ENCODE data around the gene PRICKLE2. TPM values are rescaled to one million over a fixed set of nuclear protein-coding genes. Genes with fewer than 3 reads are reported as not detected.

Gene PRICKLE2
- total RNA-seq, 1 experiment from 2014 or later = 3.2 TPM

GRCh38 chr3:64082961-64083541, 142.2 kb downstream of the PRICKLE2 start:
- Histone ChIP-seq H3K27ac (ENCODE audit: insufficient read length, low read depth, low read length) (no peak overlapping the region), H3K23ac (ENCODE audit: insufficient read length, low read depth, low read length) (no peak overlapping the region), H3K23me2 (ENCODE audit: insufficient read length, low read depth, low read length, poor library complexity, severe bottlenecking) (no peaks in the 10 kb centered on the region), H3K9me3 (ENCODE audit: control insufficient read depth, low read depth, low read length) (no peaks in the 10 kb centered on the region), H2AK5ac (ENCODE audit: insufficient read length, low read length) (no peak overlapping the region), H3K4me1 (ENCODE audit: insufficient read depth, low read length) (peaks cover 15% of the 10 kb centered on the region), H3K27me3 (ENCODE audit: insufficient read depth, low read length) (no peaks in the 10 kb centered on the region), H3K79me2 (ENCODE audit: insufficient read depth, low read length) (no peaks in the 10 kb centered on the region), H2BK120ac (ENCODE audit: low read depth, low read length, poor library complexity, severe bottlenecking) (no peak overlapping the region), H3K4me2 (ENCODE audit: insufficient read depth, insufficient read length, low read length) (no peak overlapping the region), H2BK5ac (ENCODE audit: insufficient read length, low read length) (no peak overlapping the region), H2BK15ac (ENCODE audit: low read depth, low read length) (no peak overlapping the region), H4K5ac (ENCODE audit: insufficient read length, low read depth, low read length) (no peak overlapping the region), H4K20me1 (ENCODE audit: control insufficient read depth, insufficient read depth, insufficient read length) (no peaks in the 10 kb centered on the region), H2BK20ac (ENCODE audit: low read depth, low read length, poor library complexity, severe bottlenecking) (no peak overlapping the region), H3K14ac (ENCODE audit: insufficient read depth, low read length) (no peak overlapping the region), H3K56ac (ENCODE audit: insufficient read length, low read depth, low read length) (no peak overlapping the region), H3K79me1 (ENCODE audit: insufficient read depth, low read depth, low read length, poor library complexity, severe bottlenecking) (no peaks in the 10 kb centered on the region), H3T11ph (ENCODE audit: low read length) (no peak overlapping the region), H4K8ac (replicated peaks; ENCODE audit: insufficient read length, low read depth, low read length) (no peak overlapping the region), H3K9ac (ENCODE audit: extremely low read depth, insufficient read length, low read length) (no peak overlapping the region), H3K4ac (ENCODE audit: low read depth, low read length) (no peak overlapping the region), H2BK12ac (ENCODE audit: insufficient read length, low read depth, low read length) (no peak overlapping the region), H2AFZ (ENCODE audit: low read length) (no peak overlapping the region), H4K91ac (ENCODE audit: insufficient read length, low read depth, low read length) (no peak overlapping the region), H3K18ac (ENCODE audit: insufficient read length, low read depth, low read length) (no peak overlapping the region)
- Mint-ChIP-seq H3K27ac (no peak overlapping the region), H3K4me3 (no peak overlapping the region), H3K9me3 (no peaks in the 10 kb centered on the region), H3K27me3 (ENCODE audit: low read depth) (no peaks in the 10 kb centered on the region; the same call in 1 of the 2 replicates), H3K36me3 (ENCODE audit: insufficient read depth in 1 of 3, low read depth in 3 of 3) (peaks cover 0 to 4% (median 0%) of the 10 kb centered on the region in 3 experiments; a peak in 1 of 7 replicates), H3K4me1 (peaks cover 26 to 30% of the 10 kb centered on the region in 2 experiments)
- no peak for TF ChIP-seq CTCF (conservative IDR thresholded peaks at IDR 0.05)
- DNase-seq = no peak
- WGBS (ENCODE audit: extremely low coverage, insufficient read length, low lambda C conversion rate) = no CpG with 5 or more reads among the region's 7 CpGs
